GM12878 (cell line): ENCODE results near the gene CHRNG.

Source experiments
- CBX5 ChIP-seq: sonication (generic); IDR thresholded peaks from 2 replicates; pipeline ENCODE4 v1.6.1; 2016; ENCODE audit warnings: low read depth, moderate library complexity, mild to moderate bottlenecking, inconsistent platforms
- IKZF1 ChIP-seq: fragments of 450-650 bp; conservative IDR thresholded peaks from 2 replicates; pipeline ENCODE4 v1.6.1; 2017; ENCODE audit warnings: antibody characterized with exemption, mild to moderate bottlenecking
- JUNB ChIP-seq: IDR thresholded peaks from 2 replicates; pipeline ENCODE4 v1.6.1; 2016; ENCODE audit warnings: antibody characterized with exemption, mild to moderate bottlenecking
- MYC ChIP-seq: IDR thresholded peaks from 2 replicates; pipeline ENCODE4 v1.6.1; 2011; ENCODE audit warnings: mild to moderate bottlenecking, low read length, moderate library complexity, inconsistent platforms; ENCODE audit not compliant: insufficient read depth, insufficient replicate concordance, insufficient read length, severe bottlenecking
- RAD21 ChIP-seq: IDR thresholded peaks from 2 replicates; pipeline ENCODE4 v1.6.1; 2011; ENCODE audit warnings: mild to moderate bottlenecking, low read depth, low read length, moderate library complexity; ENCODE audit not compliant: insufficient read depth
- RFX5 ChIP-seq: IDR thresholded peaks from 2 replicates; pipeline ENCODE4 v1.6.1; 2011; ENCODE audit warnings: low read depth, low read length, improper control_type of control experiment
- YY1 ChIP-seq: IDR thresholded peaks from 2 replicates; pipeline ENCODE4 v1.6.1; 2011; ENCODE audit warnings: low read depth, mild to moderate bottlenecking, low read length
- TF ChIP-seq, protein P1 (sequence below), 3 experiments: IDR thresholded peaks in 2 of 3; conservative IDR thresholded peaks in 1 of 3; 2 replicates each; pipeline ENCODE4 v1.5.1; 2011; ENCODE audit warnings: low read depth in 3 of 3, low read length in 3 of 3, mild to moderate bottlenecking in 3 of 3, control low read depth in 2 of 3, moderate library complexity in 2 of 3, inconsistent platforms in 1 of 3, mixed read lengths in 1 of 3; ENCODE audit not compliant: control insufficient read depth in 2 of 3, insufficient read depth in 1 of 3; ENCODE audit errors: extremely low read depth in 1 of 3
- TF ChIP-seq, protein P2 (sequence below): fragments of 450-650 bp; IDR thresholded peaks from 2 replicates; pipeline ENCODE4 v1.6.1; 2018; ENCODE audit warnings: borderline replicate concordance, mild to moderate bottlenecking; ENCODE audit not compliant: partially characterized antibody

DNA sequence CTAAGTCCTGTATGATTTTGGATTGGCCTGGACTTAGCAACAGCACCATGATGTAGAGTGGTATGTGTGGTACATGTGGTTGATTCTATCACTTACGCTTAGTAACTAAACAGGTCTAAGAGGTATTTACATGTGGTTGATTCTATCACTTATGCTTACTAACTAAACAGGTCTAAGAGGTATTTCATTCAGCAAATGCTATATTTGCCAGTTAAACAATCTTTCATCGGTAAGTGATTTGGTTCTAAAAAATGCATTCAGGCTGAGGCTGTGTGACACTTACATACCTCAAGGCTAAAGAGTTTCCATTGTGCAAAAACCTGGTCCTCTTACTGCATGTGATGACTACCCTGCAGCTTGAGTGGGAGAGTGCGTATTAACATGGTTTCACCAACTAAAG, 24.1 kb downstream of the CHRNG start:
- TF ChIP-seq JUNB (no peak), RAD21 (no peak), YY1 (no peak), RFX5 (no peak), CBX5 (no peak), MYC (no peak), IKZF1 (no peak)
- TF ChIP-seq, protein P1, sequence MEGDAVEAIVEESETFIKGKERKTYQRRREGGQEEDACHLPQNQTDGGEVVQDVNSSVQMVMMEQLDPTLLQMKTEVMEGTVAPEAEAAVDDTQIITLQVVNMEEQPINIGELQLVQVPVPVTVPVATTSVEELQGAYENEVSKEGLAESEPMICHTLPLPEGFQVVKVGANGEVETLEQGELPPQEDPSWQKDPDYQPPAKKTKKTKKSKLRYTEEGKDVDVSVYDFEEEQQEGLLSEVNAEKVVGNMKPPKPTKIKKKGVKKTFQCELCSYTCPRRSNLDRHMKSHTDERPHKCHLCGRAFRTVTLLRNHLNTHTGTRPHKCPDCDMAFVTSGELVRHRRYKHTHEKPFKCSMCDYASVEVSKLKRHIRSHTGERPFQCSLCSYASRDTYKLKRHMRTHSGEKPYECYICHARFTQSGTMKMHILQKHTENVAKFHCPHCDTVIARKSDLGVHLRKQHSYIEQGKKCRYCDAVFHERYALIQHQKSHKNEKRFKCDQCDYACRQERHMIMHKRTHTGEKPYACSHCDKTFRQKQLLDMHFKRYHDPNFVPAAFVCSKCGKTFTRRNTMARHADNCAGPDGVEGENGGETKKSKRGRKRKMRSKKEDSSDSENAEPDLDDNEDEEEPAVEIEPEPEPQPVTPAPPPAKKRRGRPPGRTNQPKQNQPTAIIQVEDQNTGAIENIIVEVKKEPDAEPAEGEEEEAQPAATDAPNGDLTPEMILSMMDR (IDR thresholded peaks at IDR 0.05 in 2 of 3, conservative IDR thresholded peaks at IDR 0.05 in 1 of 3; ENCODE audit: control insufficient read depth in 2 of 3, extremely low read depth in 1 of 3, insufficient read depth in 1 of 3, low read depth in 3 of 3, low read length in 3 of 3) = no peak
- TF ChIP-seq, protein P2, sequence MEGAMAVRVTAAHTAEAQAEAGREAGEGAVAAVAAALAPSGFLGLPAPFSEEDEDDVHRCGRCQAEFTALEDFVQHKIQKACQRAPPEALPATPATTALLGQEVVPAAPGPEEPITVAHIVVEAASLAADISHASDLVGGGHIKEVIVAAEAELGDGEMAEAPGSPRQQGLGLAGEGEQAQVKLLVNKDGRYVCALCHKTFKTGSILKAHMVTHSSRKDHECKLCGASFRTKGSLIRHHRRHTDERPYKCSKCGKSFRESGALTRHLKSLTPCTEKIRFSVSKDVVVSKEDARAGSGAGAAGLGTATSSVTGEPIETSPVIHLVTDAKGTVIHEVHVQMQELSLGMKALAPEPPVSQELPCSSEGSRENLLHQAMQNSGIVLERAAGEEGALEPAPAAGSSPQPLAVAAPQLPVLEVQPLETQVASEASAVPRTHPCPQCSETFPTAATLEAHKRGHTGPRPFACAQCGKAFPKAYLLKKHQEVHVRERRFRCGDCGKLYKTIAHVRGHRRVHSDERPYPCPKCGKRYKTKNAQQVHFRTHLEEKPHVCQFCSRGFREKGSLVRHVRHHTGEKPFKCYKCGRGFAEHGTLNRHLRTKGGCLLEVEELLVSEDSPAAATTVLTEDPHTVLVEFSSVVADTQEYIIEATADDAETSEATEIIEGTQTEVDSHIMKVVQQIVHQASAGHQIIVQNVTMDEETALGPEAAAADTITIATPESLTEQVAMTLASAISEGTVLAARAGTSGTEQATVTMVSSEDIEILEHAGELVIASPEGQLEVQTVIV = no peak
